Measurements from ENCODE around the gene C3.

The C3 gene

DNA sequence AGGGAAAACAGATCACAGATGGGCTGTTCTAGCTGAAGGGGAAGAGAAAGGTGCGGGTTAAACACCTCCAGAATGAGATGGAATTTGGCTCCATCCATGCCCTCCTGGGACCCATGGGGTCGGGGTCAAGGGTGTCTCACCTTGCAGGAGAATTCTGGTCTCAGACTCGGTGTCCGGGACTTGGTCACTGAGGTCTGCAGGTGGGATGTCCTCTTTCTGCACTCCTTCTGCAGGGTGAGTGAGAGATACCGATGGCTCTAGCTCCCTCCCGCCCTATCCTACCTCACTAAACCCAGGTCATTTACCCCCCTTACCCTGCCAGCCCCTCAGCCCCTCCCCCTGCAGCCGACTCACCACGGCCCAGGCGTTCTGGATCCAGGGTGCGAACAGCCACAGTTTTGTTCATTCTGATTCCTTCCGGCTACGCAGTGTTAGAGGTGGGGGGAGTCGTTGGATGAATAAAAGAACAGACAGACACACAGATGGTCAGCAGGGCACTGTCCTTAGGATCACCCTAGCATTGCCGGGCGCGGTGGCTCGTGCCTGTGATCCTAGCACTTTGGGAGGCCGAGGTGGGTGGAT is 24.1 kb downstream of the C3 start:
- no peak for DNase-seq (ENCODE audit: extremely low spot score)
- TF ChIP-seq, protein P1, sequence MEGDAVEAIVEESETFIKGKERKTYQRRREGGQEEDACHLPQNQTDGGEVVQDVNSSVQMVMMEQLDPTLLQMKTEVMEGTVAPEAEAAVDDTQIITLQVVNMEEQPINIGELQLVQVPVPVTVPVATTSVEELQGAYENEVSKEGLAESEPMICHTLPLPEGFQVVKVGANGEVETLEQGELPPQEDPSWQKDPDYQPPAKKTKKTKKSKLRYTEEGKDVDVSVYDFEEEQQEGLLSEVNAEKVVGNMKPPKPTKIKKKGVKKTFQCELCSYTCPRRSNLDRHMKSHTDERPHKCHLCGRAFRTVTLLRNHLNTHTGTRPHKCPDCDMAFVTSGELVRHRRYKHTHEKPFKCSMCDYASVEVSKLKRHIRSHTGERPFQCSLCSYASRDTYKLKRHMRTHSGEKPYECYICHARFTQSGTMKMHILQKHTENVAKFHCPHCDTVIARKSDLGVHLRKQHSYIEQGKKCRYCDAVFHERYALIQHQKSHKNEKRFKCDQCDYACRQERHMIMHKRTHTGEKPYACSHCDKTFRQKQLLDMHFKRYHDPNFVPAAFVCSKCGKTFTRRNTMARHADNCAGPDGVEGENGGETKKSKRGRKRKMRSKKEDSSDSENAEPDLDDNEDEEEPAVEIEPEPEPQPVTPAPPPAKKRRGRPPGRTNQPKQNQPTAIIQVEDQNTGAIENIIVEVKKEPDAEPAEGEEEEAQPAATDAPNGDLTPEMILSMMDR (IDR thresholded peaks at IDR 0.05; ENCODE audit: control extremely low read depth, extremely low read depth, low read depth, missing control alignments): no peak
- CTCF ChIA-PET: interaction anchor here (1.5 kb wide), 1 partner anchor 10 kb away, joined by 3 read pairs; no protein-coding TSS in a partner anchor
- POLR2A ChIA-PET: no interaction called here

DNA sequence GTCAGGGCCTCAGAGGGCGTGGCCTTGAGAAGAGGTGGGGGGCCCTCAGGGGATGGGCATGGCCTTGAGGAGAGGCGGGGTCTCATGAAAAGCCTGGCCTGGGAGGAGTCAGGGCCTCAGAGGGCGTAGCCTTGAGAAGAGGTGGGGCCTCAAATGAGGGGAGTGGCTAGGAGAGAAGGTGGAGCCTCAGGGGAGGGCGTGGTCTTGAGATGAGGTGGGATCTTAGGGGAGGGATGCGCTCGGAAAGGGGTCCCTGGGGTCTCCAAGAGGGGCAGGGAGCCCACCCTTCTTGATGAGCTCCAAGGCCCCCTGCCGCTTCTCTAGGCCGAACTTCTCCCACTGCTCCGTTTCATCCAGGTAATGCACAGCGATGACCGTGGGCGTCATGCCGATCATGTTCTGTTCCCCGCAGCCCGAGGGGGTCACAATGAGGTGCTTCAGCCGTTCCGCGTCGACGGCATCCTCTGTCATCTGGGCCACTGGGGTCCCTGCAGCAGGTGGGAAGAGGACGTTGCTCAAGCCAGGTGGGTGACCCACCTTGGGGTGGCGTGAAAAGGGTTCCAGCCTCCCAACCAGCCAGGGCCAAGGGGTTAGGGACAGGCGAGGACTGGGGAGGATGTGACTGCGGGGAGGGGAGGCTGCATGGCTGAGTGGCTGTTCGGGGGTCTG is 26.2 kb downstream of the C3 start:
- ChIA-PET POLR2A (no interaction called here), CTCF (no interaction called here)
- TF ChIP-seq, protein P1 (IDR thresholded peaks at IDR 0.05; ENCODE audit: control extremely low read depth, extremely low read depth, low read depth, missing control alignments): no peak
- DNase-seq (ENCODE audit: extremely low spot score): no peak

DNA sequence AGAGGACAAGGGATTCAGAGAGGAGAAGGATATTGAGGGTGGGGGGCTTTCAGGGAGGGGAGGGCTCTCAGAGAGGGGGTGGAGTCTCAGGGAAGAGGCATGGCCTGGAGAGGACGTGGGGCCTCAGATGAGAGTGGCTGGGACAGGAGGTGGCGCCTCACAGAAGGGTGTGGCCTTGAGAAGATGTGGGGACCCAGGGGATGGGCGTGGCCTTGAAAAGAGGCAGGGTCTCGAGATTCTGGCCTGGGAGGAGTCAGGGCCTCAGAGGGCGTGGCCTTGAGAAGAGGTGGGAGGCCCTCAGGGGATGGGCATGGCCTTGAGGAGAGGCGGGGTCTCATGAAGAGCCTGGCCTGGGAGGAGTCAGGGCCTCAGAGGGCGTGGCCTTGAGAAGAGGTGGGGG is 26.8 kb downstream of the C3 start:
- ChIA-PET POLR2A (no interaction called here), CTCF (no interaction called here)

DNA sequence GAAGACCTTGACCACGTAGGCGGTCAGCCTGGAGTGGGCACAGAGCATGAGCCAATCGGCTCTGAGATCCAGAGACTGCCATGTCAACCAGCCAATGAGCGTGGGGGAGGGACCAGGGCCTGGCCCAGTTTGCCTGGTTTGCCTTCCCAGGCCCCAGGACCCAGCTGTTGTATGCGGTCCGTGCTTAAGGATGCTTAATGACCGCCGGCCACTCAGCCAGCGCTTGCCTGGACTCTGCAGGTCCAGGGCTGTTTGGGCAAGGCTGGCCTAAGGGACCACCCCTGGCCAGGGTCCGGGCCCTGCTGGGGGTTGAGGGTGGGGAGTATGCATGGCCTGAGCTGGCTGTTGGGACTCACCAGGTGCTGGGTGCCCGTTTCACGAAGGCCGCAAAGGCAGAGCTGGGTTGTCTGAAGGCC is 27.4 kb downstream of the C3 start:
- TF ChIP-seq, protein P1 (IDR thresholded peaks at IDR 0.05; ENCODE audit: control extremely low read depth, extremely low read depth, low read depth, missing control alignments): no peak
- DNase-seq (ENCODE audit: extremely low spot score): no peak
- ChIA-PET POLR2A (no interaction called here), CTCF (no interaction called here)

More for the DNA sequence above, 26.8 kb downstream of the C3 start:
- no peak for DNase-seq (ENCODE audit: extremely low spot score)
- TF ChIP-seq, protein P1 (IDR thresholded peaks at IDR 0.05; ENCODE audit: control extremely low read depth, extremely low read depth, low read depth, missing control alignments): no peak

DNA sequence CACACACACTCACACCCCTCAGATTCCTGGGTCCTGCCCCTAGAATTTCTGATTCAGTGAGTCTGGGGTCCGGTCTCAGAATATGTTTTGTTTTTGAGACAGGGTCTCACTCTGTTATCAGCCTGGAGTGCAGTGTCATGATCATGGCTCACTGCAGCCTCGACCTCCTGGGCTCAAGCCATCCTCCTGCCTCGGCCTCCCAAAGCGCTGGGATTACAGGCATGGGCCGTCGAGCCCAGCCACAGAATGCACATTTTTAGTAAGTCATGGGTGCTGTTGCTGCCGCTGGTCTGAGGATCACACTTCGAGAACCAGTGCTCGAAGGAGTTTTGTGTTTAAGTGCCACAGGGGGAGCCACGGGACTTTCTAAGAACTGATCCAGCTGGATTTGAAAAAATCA is 28.4 kb downstream of the C3 start:
- ChIA-PET CTCF (no interaction called here), POLR2A (no interaction called here)
- DNase-seq (ENCODE audit: extremely low spot score): no peak
- TF ChIP-seq, protein P1 (IDR thresholded peaks at IDR 0.05; ENCODE audit: control extremely low read depth, extremely low read depth, low read depth, missing control alignments): no peak

DNA sequence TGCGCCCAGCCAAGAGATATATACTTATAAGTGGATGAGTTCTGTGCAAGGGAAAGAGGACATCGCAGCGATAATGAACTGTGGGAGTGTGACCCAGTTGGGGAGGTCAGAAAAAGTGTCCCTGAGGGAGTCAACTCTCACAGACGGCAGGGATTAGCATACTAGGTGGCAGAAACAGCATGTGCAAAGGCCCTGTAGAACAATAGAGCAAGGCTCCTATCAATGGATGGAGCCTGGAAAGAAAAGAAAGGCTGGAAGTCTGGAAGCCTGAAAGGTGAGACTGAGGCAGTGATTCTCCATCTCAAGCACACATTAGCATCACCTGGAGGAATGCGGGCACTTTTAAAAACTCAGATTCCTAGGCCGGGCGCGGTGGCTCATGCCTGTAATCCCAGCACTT is 29.1 kb downstream of the C3 start:
- ChIA-PET POLR2A (no interaction called here), CTCF (interaction anchor here (1.3 kb wide), 2 partner anchors 13 to 46 kb away, joined by 3 read pairs; partner anchors contain the start of gene GPR108)
- TF ChIP-seq, protein P1 (IDR thresholded peaks at IDR 0.05; ENCODE audit: control extremely low read depth, extremely low read depth, low read depth, missing control alignments): no peak
- no peak for DNase-seq (ENCODE audit: extremely low spot score)

Data from GM10248 (cell line).